Hepatocyte (in vitro differentiated cells): ENCODE measurements around the gene CHST3.

Experiments used
- CTCF ChIP-seq: fragments of 200-600 bp; sonication (generic); IDR thresholded peaks from 2 replicates; pipeline ENCODE4 v1.5.1; 2016; ENCODE audit warnings: antibody characterized with exemption, mild to moderate bottlenecking; ENCODE audit not compliant: poor library complexity
- EZH2 ChIP-seq: fragments of 200-600 bp; sonication (generic); IDR thresholded peaks from 2 replicates; pipeline ENCODE4 v1.6.1; 2016; ENCODE audit warnings: antibody characterized with exemption, mild to moderate bottlenecking, borderline replicate concordance
- EZH2phosphoT487 ChIP-seq: fragments of 200-600 bp; sonication (generic); IDR thresholded peaks from one replicate; pipeline ENCODE4 v1.6.1; 2018; ENCODE audit warnings: antibody characterized with exemption, mild to moderate bottlenecking, low read depth, moderate library complexity; ENCODE audit not compliant: unreplicated experiment, severe bottlenecking

- no peak for TF ChIP-seq EZH2
- TF ChIP-seq CTCF: no peak
- no peak for TF ChIP-seq EZH2phosphoT487
Measured at GRCh38 chr10:71950683-71951082, 13.5 kb upstream of the CHST3 start.
